Left colon (tissue), 2 donors: ENCODE data around the gene SKIDA1. TPM values are rescaled to one million over a fixed set of nuclear protein-coding genes. Genes with fewer than 3 reads are reported as not detected.
A peak's percentile ranks its signal among the peaks of the same experiment; 100 is the strongest.

ENCODE experiments used
- ATAC-seq: fragments of 200-7000 bp; cut with Tn5 transposase; one replicate; pipeline ENCODE4 v1.9.1; 2020; ENCODE audit warnings: mild to moderate bottlenecking, moderate library complexity
- DNase-seq, 2 donors: peaks; one replicate each; pipeline ENCODE4 v3.0.0-alpha.2; 2020
- intact Hi-C, 2 donors: fragments of 100-400 bp; cut with DNase I in 1 of 2; cut with micrococcal nuclease in 1 of 2; formaldehyde crosslinking; loops; one replicate each; pipeline versions ENCODE4 v1.11.2 to v1.14.0; 2022; cut with DNase I, micrococcal nuclease
- total RNA-seq, 2 donors: library from RNA; stranded (reverse); fragmentation: NEBNext Ultra II Directional; extraction: Animal tissue kit (Norgen Biotek cat#: 25700); gene quantifications; one replicate each; pipeline ENCODE4 v1.2.1, GENCODE V29; 2021
- donor health status: DM: no; HTN: no; CAD: no.
- donor health status: DM: yes; HTN: yes; CAD: no.

Gene SKIDA1
- total RNA-seq, 2 donors from 2014 or later = 0.95 TPM; not detected in 1

DNA sequence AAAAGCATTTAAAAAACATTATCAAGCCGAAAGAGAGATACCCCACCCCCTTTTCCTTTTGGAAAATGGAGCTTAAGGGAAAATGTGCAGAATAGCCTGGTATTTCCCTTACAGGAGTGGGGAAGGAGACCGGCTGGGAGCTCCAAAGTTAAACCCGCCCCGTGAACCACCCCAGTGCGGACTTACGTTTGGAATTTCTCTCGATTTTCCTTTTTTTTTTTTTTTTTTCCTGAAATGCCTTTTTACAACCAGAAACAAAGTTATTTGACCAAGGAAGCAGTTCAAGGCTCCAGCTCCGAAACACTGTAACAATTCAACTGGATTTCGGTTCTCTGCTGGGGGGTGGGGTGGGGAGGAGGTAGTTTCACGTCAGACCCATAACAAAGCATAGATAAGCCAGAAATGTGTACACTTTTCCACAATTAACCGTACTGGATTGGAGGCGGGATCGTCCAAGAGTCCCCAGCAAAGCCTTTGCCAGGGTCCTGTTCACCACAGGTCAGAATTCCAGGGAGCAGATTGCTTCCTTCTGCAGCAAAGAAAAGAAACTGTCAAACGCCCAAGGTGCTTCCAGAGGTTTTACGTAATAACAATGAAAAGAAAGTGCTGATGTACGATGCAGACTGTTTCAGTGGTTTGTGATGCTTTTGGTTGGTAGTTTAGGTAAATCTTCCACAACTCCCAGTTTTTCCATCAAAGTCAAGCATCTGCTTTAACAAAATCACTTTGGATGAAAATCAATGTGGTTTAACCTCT, 6.7 kb downstream of the SKIDA1 start:
- no peak for ATAC-seq
- intact Hi-C loops = no loop called here
- DNase-seq = no peak

DNA sequence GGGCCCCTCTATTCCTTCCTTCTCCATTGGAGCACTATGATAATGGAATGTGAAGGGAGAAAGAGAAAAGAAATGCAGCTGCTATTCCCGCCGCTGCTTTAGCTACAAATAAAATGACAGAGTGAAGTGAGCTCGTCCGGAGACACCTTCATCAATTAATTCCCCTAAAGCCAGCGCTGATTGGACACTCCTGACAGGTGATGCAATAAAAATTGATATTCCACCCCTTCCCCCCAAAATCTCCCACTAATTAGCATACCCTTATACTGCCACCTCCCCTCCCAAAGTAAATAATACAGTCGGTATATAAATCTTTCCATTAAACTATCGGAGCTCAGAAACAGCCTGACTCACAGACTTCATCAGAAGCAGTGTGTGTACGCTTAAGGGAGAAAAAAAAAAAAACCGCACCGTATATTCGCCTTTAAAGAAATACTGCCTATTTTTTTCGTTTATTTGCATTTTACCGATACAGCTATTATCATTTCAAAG, 7.3 kb downstream of the SKIDA1 start:
- intact Hi-C loops = no loop called here
- DNase-seq (no peak), ATAC-seq (no peak)

DNA sequence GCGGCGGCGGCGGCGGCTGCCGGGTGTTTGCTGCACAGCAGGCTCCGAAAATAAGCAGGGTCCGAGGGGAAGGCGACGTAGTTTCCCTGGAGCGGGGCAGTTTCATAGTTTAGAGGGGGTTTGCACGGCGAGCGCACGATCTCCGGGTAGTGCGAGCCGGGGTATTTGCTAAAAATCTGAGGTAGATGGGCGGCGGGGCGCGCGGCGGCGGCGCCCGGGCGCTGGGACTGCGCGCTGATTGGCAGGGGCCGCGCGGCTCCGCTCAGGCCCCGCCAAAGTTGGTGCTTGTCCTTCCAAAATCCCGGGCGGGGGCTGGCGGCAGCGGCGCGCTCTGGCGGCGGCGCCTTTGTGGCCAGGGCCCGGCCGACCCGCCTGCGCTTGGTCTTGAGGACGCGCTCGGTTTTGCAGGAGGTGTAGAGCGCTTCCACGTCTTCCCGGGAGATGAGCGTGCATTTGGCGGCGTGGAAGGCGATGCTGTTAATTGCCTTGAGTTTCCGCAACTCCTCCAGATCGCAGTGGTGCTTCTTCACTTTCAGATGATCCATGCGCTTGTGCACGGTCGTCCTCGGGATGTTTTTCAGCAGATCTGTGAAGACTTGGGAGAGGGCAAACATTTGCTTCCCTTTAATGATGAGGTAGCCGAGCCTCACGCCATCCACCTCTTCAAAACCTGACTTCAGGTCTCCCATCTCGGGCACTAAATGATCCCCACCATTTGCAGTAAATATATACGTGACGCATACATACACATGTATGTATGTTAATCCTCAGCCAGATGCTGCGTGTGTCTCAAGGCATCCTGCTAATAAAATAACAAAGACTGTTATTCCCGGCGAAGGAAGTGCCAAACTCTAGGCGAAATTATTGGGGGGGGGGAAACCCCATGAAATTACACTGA, 8.1 kb downstream of the SKIDA1 start:
- intact Hi-C loops = no loop called here
- peak in 1 of 2 donors; percentile 43 for DNase-seq
- ATAC-seq = peak; percentile 44

GRCh38 chr10:21516242-21517131, 9.0 kb downstream of the SKIDA1 start:
- intact Hi-C loops = no loop called here
- peak in 1 of 2 donors; percentile 74 for DNase-seq
- peak; percentile 80 for ATAC-seq

GRCh38 chr10:21515361-21516241, 9.9 kb downstream of the SKIDA1 start:
- DNase-seq (no peak), ATAC-seq (no peak)
- intact Hi-C loops = no loop called here

DNA sequence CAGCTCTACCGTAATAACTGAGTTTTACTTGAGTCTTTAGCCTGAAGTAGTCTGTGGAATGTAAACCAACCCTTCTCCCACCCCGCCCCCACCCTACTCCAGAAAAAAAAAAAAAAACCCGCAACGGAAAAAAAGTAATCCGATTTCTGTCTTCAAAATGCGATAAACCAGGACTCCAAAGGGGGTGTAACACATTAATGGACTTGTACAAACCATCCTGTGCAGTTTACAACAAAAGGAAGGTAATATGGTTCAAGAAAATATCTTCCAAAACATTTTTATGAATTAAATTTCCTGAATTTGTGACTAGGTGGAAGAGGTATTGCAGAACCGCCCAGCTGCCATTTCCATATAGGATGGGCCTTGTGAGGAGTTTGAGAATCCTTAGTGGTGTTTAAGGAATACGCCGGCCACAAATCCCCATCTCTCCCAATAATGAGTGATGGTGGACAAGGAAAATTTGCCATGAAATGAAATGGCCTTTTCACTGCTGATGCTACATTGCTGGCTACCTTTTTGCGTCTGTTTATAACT, 10.6 kb downstream of the SKIDA1 start:
- ATAC-seq (no peak), DNase-seq (no peak)
- intact Hi-C loops = no loop called here

- no peak for ATAC-seq
- no peak for DNase-seq
- intact Hi-C loops = no loop called here
Observed at GRCh38 chr10:21514129-21514817, 11.2 kb downstream of the SKIDA1 start.

DNA sequence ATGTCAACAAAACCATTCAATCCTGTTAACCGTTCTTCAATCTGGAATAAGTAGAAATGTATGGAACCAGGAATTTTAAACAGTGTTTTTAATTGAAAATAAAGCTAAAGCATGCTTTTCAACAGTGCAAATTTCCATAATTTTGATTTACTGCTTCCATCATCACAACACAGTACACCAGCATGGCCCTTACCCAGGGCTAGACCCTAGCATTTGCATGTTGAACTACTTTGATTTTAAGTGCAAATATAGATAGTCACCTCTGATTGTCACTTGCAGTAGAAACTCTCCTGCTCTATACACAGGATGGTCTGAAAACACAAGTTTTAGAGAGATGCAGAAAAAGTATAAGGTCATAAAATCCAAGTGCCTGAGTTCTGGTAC, 12.1 kb downstream of the SKIDA1 start:
- ATAC-seq (no peak), DNase-seq (no peak)
- intact Hi-C loops = no loop called here

DNA sequence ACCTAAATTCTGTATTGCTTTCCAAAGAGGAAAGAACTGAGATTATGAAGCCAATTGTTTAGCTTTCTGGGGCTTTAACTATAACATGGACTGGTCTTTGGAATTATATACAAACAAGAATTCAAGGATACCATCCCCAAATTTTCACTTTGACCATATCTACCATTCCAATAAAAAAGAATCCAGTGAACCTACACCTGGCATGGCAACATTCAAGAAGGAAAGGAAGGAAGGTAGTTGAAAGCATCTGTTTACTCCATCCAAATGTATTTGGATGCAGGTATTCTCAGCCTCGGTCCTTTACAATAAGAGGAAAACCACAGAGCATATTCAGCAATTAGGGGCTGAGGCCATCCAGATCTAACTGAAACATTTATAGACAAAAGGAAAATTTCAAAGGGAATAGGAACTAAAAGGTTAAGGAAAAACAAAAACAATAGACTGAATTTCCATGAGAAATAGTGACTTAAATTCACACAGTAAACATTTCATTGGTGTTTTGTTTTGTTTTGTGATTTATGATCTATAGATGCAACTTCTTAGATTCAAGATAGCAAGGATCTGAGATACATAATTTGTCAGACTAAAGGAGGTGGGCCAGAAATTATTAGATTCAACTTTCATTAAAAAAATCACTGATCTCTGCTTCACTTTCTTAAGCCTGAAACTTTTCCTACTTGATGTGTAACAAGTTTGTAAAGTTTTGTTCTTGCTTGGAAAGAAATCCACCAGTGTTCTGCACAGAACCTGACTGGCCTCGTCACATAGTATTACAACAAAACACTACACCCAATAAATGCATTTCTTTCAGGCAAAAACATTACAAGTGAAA, 12.7 kb downstream of the SKIDA1 start:
- DNase-seq = no peak
- ATAC-seq = no peak
- intact Hi-C loops = no loop called here

GRCh38 chr10:21511946-21512572, 13.4 kb downstream of the SKIDA1 start:
- intact Hi-C loops = no loop called here
- ATAC-seq (peak; percentile 50), DNase-seq (no peak)

- no peak for ATAC-seq
- intact Hi-C loops = no loop called here
- no peak for DNase-seq
Observed at GRCh38 chr10:21511095-21511570, 14.3 kb downstream of the SKIDA1 start.

DNA sequence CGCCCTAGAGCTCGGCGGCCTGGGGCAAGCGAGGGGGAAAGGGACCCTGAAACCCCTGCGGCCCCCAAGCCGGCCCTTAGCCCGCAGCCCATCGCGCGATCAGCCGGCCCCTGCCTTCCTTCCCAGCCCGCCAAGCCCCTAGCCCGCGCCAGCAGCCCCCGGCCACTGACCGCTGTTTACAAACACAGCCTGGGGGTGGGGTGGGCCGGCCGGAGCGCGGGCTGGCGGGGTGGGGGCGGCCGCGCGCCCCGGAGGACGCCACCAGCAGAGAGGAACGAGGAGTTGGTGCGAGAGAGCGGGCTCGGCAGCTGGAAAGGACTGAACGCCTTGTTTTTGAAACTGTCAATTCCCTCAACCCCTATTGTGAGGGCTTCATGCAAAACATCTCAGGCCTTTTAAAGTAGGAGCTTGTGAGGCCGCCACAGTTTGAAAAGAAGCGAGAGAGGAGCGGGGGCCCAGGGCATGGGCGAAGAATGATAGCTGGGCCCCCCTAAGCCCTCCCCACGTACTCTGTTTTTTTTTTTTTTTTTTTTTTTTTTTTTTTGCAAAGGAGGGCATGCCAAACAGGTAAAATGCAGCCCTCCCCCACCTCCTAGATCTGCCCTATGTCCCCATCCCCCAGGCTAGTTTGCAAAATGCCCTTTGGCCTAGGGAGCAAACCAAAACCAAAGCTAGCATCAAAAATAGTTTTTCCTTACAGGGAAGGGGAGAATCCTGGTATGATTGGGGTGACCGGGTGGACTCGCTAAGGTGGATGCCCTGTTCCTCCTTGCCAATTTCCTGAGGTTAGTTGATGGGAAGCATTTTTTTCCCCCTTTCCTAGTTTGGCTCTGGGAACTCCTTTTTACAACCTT, 15.0 kb downstream of the SKIDA1 start:
- intact Hi-C loops = no loop called here
- DNase-seq = no peak
- ATAC-seq = no peak

DNA sequence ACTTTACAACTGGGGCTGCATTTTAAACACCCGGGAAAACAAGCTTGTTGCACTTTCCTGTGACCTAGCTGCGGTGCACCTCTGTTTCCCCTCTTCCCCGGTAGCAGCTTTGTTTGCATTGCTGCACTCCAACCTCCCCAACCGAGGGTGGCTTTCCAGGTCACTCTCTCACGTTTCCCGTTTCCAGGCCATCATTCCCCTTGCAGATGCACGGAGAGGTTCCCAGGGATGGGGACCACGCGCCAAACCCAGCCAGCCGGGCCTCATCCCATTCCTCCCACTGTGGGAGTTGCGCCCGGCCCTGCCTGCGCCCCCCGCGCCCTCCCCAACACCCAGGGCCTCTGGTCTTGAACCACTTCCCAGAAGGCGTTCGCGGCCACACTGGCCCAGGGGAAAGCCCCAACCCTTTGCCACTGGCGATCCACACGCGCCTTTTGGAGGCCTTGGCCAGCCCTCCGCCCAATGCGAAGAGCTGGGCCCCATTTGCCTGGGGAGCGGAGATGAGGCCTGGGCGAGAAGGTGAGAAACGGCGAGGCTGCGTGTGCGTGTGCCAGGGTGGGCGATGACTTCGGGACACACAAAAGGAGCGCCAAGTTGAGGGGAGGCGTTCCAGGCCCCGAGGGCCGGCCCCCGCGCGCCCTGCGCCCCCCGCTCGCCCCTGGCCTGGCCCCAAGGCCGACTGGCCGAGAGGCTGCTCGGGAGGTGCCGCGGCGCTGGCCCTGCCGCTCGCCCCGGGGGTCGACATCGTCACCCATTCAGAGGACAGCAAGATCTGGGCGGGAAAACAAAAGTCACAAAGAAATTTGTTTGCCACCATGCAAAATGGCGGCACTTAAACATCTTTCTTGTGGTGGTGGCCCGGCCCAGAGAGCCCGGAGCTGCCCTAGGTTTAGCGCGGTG, 15.9 kb downstream of the SKIDA1 start:
- DNase-seq (no peak), ATAC-seq (no peak)
- intact Hi-C loops = no loop called here

DNA sequence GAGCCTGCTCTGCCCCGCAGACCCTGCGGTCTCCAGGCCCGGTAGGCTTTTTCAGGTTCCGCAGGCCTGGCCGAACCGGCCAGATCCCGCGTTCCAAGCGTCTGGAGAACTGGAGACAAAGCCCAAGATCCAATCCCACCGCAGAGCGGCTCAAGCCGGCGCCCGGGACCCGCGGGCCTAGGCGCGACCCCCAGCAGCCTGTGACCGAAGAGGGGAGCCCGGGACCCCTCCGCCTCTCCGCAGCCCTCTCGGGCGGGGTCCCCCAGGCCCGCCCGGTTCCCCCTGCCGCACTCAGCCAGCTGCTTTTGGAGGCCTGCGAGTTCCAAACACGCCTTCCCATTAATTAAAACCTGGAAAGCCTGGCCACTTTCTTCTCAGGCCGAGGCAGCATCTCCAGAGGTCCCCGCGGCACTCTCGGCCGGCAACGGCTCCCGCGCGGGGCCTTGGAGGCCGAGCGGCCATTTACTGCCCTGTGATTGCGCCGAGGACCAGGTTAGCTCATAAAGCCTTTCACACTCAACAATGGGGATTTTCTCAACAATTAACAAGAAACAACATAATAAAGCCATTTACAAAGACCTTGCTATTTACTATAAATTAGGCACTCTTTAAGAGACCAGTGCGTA, 16.7 kb downstream of the SKIDA1 start:
- ATAC-seq = no peak
- intact Hi-C loops = no loop called here

More for the DNA sequence above, 16.7 kb downstream of the SKIDA1 start:
- no peak for DNase-seq
